SK-N-SH treated with all-trans-retinoic acid at 6 μM for 48 hours (cell line): ENCODE measurements around the gene RNASE2.

Experiments used
- ATAC-seq: fragments of 200-7000 bp; cut with Tn5 transposase; 3 replicates; pipeline ENCODE4 v1.9.1; 2020; ENCODE audit warnings: mild to moderate bottlenecking, moderate library complexity
- BACH2 ChIP-seq: fragments of 250-450 bp; sonication (Bioruptor Pico); IDR thresholded peaks from 2 replicates; pipeline ENCODE4 v1.9.0; 2021; ENCODE audit warnings: mild to moderate bottlenecking, borderline replicate concordance
- CREB5 ChIP-seq: fragments of 250-450 bp; sonication (Bioruptor Pico); IDR thresholded peaks from 2 replicates; pipeline ENCODE4 v1.5.1; 2020; ENCODE audit warnings: low read depth, mild to moderate bottlenecking, moderate library complexity
- CSDC2 ChIP-seq: fragments of 250-450 bp; sonication (Bioruptor Pico); IDR thresholded peaks from 2 replicates; pipeline ENCODE4 v1.5.0; 2020; ENCODE audit warnings: mild to moderate bottlenecking, moderate library complexity
- CSRNP3 ChIP-seq: fragments of 250-450 bp; sonication (Bioruptor Pico); IDR thresholded peaks from 2 replicates; pipeline ENCODE4 v1.5.1; 2021; ENCODE audit warnings: mild to moderate bottlenecking, moderate library complexity
- ISL1 ChIP-seq: fragments of 250-450 bp; sonication (Bioruptor Pico); IDR thresholded peaks from 2 replicates; pipeline ENCODE4 v2.1.2; 2022; ENCODE audit warnings: mild to moderate bottlenecking, moderate library complexity
- OSR1 ChIP-seq: fragments of 250-450 bp; sonication (Bioruptor Pico); IDR thresholded peaks from 2 replicates; pipeline ENCODE4 v1.8.0; 2022; ENCODE audit warnings: moderate library complexity, mild to moderate bottlenecking, inconsistent platforms
- PATZ1 ChIP-seq: fragments of 250-450 bp; sonication (Bioruptor Pico); IDR thresholded peaks from 2 replicates; pipeline ENCODE4 v1.8.0; 2020; ENCODE audit warnings: mild to moderate bottlenecking, moderate library complexity, borderline replicate concordance
- PPARA ChIP-seq: fragments of 250-450 bp; sonication (Bioruptor Pico); IDR thresholded peaks from 2 replicates; pipeline ENCODE4 v1.5.0; 2020; ENCODE audit warnings: mild to moderate bottlenecking, borderline replicate concordance
- RARB ChIP-seq: fragments of 250-450 bp; sonication (Bioruptor Pico); IDR thresholded peaks from 2 replicates; pipeline ENCODE4 v1.8.0; 2021; ENCODE audit warnings: mild to moderate bottlenecking, moderate library complexity
- SNAI2 ChIP-seq: fragments of 250-450 bp; sonication (Bioruptor Pico); IDR thresholded peaks from 2 replicates; pipeline ENCODE4 v1.5.0; 2020; ENCODE audit warnings: mild to moderate bottlenecking, moderate library complexity
- TCF4 ChIP-seq: fragments of 250-450 bp; sonication (Bioruptor Pico); IDR thresholded peaks from 2 replicates; pipeline ENCODE4 v1.8.0; 2021; ENCODE audit warnings: mild to moderate bottlenecking, moderate library complexity, borderline replicate concordance
- TOX ChIP-seq: fragments of 250-450 bp; sonication (Bioruptor Pico); IDR thresholded peaks from 2 replicates; pipeline ENCODE4 v1.8.0; 2021; ENCODE audit warnings: mild to moderate bottlenecking, moderate library complexity, borderline replicate concordance
- TSHZ2 ChIP-seq: fragments of 250-450 bp; sonication (Bioruptor Pico); IDR thresholded peaks from 2 replicates; pipeline ENCODE4 v1.5.0; 2020; ENCODE audit warnings: mild to moderate bottlenecking, moderate library complexity
- ZC3H10 ChIP-seq: fragments of 250-450 bp; sonication (Bioruptor Pico); IDR thresholded peaks from 2 replicates; pipeline ENCODE4 v1.5.1; 2021; ENCODE audit warnings: mild to moderate bottlenecking, moderate library complexity
- ZFP3 ChIP-seq: fragments of 250-450 bp; sonication (Bioruptor Pico); IDR thresholded peaks from 2 replicates; pipeline ENCODE4 v1.5.0; 2020; ENCODE audit warnings: mild to moderate bottlenecking, moderate library complexity
- ZFP30 ChIP-seq: fragments of 450-650 bp; formaldehyde crosslinking; IDR thresholded peaks from 2 replicates; pipeline ENCODE4 v1.5.0; 2022; ENCODE audit warnings: mild to moderate bottlenecking, moderate library complexity
- ZNF565 ChIP-seq: fragments of 450-650 bp; formaldehyde crosslinking; conservative IDR thresholded peaks from 2 replicates; pipeline ENCODE4 v1.5.0; 2020; ENCODE audit warnings: low read depth, mild to moderate bottlenecking, moderate library complexity
- ZNF70 ChIP-seq: fragments of 450-650 bp; formaldehyde crosslinking; IDR thresholded peaks from 2 replicates; pipeline ENCODE4 v1.5.0; 2020; ENCODE audit warnings: mild to moderate bottlenecking, moderate library complexity
- ZNF8 ChIP-seq: fragments of 450-650 bp; formaldehyde crosslinking; IDR thresholded peaks from 2 replicates; pipeline ENCODE4 v1.5.0; 2020; ENCODE audit warnings: mild to moderate bottlenecking, moderate library complexity

Gene RNASE2

GRCh38 chr14:20989471-20989786 is 34.1 kb downstream of the RNASE2 start:
- TF ChIP-seq CREB5 (CRISPR knock-in tag) = no peak
- TF ChIP-seq OSR1 = no peak
- no peak for TF ChIP-seq ZNF565 (CRISPR knock-in tag)
- no peak for TF ChIP-seq PPARA (CRISPR knock-in tag)
- no peak for TF ChIP-seq TOX (CRISPR knock-in tag)
- TF ChIP-seq CSDC2 = no peak
- no peak for TF ChIP-seq TCF4 (CRISPR knock-in tag)
- no peak for TF ChIP-seq BACH2 (CRISPR knock-in tag)
- no peak for TF ChIP-seq ZNF8 (CRISPR knock-in tag)
- no peak for TF ChIP-seq PATZ1 (CRISPR knock-in tag)
- no peak for TF ChIP-seq ISL1 (CRISPR knock-in tag)
- no peak for TF ChIP-seq SNAI2 (CRISPR knock-in tag)
- no peak for TF ChIP-seq ZNF70
- no peak for TF ChIP-seq RARB (CRISPR knock-in tag)
- TF ChIP-seq ZFP30 (CRISPR knock-in tag) = no peak
- no peak for TF ChIP-seq ZC3H10 (CRISPR knock-in tag)
- no peak for TF ChIP-seq CSRNP3 (CRISPR knock-in tag)
- TF ChIP-seq, all 23 proteins: peak for 0

GRCh38 chr14:20989787-20990600 is 34.7 kb downstream of the RNASE2 start, which contains the start of gene METTL17:
TSS of gene METTL17 (plus strand) at chr14:20989980. CDS start at chr14:20990003, 23 bp downstream.
- TF ChIP-seq PATZ1 (CRISPR knock-in tag) = no peak
- 0 out of 2 replicates have a peak, but pooled peaks have one; percentile 9 for TF ChIP-seq SNAI2 (CRISPR knock-in tag)
- ATAC-seq = peak; percentile 97

More at GRCh38 chr14:20989471-20989786, 34.1 kb downstream of the RNASE2 start:
- ATAC-seq = no peak

GRCh38 chr14:20996521-20996920 is 41.2 kb downstream of the RNASE2 start:
- TF ChIP-seq BACH2 (CRISPR knock-in tag) (no peak), PATZ1 (CRISPR knock-in tag) (no peak), ZNF565 (CRISPR knock-in tag) (no peak), ZFP3 (CRISPR knock-in tag) (no peak), TSHZ2 (no peak), TOX (CRISPR knock-in tag) (no peak), RARB (CRISPR knock-in tag) (no peak)
- TF ChIP-seq, all 23 proteins: peak for 0
- no peak for ATAC-seq
